ENCODE measurements around the gene CDH2.
"Not testable (repeated sequence)": the region's sequence is repeated elsewhere in the genome, so short reads cannot be mapped to it uniquely, and the experiment has no call there.

CDH2 gene

GRCh38 chr18:27921904-27922751 is 254.8 kb downstream of the CDH2 start:
- TF ChIP-seq CTCF (IDR thresholded peaks at IDR 0.05; ENCODE audit: control insufficient read depth, extremely low read depth, insufficient read depth) = no peak
- no peak for DNase-seq (ENCODE audit: low read depth)
- no peak overlapping the region for H3K4me3 ChIP-seq (ENCODE audit: low read depth, low read length)

- H3K4me3 ChIP-seq (ENCODE audit: low read depth, low read length) = no peak overlapping the region
- DNase-seq (ENCODE audit: low read depth) = no peak
- TF ChIP-seq CTCF (IDR thresholded peaks at IDR 0.05; ENCODE audit: control insufficient read depth, extremely low read depth, insufficient read depth) = no peak
Observed at GRCh38 chr18:27921392-27921791, 255.5 kb downstream of the CDH2 start.

GRCh38 chr18:27920836-27921235 is 256.1 kb downstream of the CDH2 start:
- H3K4me3 ChIP-seq (ENCODE audit: low read depth, low read length) = no peak overlapping the region
- TF ChIP-seq CTCF (IDR thresholded peaks at IDR 0.05; ENCODE audit: control insufficient read depth, extremely low read depth, insufficient read depth) = no peak
- DNase-seq (ENCODE audit: low read depth) = no peak

- DNase-seq (ENCODE audit: low read depth); H3K4me3 ChIP-seq (ENCODE audit: low read depth, low read length): not testable (repeated sequence)
Observed at GRCh38 chr18:27906189-27906588, 270.7 kb downstream of the CDH2 start.

- no peak for DNase-seq (ENCODE audit: low read depth)
- no peak overlapping the region for H3K4me3 ChIP-seq (ENCODE audit: low read depth, low read length)
- TF ChIP-seq CTCF (IDR thresholded peaks at IDR 0.05; ENCODE audit: control insufficient read depth, extremely low read depth, insufficient read depth) = no peak
Observed at GRCh38 chr18:27903906-27904305, 273.0 kb downstream of the CDH2 start.

GRCh38 chr18:27901424-27902226 is 275.3 kb downstream of the CDH2 start:
- no peak for DNase-seq (ENCODE audit: low read depth)

More at GRCh38 chr18:27901424-27902226, 275.3 kb downstream of the CDH2 start:
- no peak for TF ChIP-seq CTCF (IDR thresholded peaks at IDR 0.05; ENCODE audit: control insufficient read depth, extremely low read depth, insufficient read depth)
- no peak overlapping the region for H3K4me3 ChIP-seq (ENCODE audit: low read depth, low read length)
